Peyer's patch (tissue), 4 donors: ENCODE results near the gene TAMM41.

Experiments used
- CTCF ChIP-seq, 6 experiments: fragments of 450-650 bp in 4 of 6; fragments of 200-600 bp in 2 of 6; sonication (generic) in 1 of 6; IDR thresholded peaks; one replicate each; pipeline ENCODE4 v1.5.1; 2017 to 2019; ENCODE audit warnings: antibody characterized with exemption in 6 of 6, mild to moderate bottlenecking in 3 of 6, moderate library complexity in 1 of 6
- POLR2A ChIP-seq, 2 donors: fragments of 450-650 bp; IDR thresholded peaks; one replicate each; pipeline ENCODE4 v1.5.1; 2017; ENCODE audit warnings: antibody characterized with exemption in 2 of 2, mild to moderate bottlenecking in 2 of 2, moderate library complexity in 2 of 2

DNA sequence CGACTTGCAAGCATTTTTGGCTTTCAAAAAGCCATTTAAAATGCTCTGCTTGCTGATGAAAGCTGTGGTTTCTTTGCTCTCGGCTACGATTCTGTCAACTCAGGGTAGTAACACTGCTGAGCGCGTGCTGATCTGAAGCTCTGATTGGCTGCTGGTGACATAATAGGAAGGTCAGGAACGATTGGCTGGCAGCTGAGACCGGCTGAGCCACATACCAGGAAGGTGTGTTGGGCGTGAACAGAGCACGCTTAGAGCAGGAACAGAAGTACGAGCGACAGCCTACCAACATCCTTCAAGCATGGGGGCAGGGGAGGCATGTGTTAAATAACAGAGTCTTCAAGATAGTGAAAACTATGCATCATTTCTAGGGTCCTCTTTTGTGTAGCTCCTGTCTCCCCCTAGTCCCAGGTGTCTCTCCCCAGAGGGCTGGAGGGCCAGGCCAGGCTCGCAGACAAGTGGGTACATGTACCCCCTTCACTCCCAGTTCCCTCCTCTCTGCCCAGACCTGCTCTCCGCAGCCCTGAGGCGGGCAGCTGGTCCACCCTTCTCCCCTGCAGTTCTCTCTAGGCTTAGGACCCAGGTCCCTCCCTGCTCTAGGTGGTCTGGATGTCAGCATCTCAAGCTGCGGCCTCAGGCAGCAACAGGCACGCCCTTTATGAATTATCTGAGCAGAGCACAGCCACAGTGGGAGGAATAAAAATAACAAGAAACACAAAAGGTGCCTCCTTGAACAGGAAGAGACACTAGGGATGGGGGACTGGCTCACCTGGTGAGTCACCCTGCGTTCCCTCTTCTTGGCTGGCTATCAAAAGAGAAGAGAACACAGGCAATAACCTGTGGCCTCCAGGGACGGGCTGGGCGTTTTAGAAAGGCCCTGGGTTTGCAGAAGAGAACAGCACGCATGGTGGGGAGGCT is 76.0 kb downstream of the TAMM41 start:
- TF ChIP-seq CTCF (IDR thresholded peaks at IDR 0.05) (no peak), POLR2A (IDR thresholded peaks at IDR 0.05) (peak in 1 of 2 donors; percentile 43)
